Measurements from ENCODE around the gene UST. TPM values are rescaled to one million over a fixed set of nuclear protein-coding genes. Genes with fewer than 3 reads are reported as not detected.

The UST gene
- total RNA-seq, 1 donor from 2014 or later, result 23.2 TPM

DNA sequence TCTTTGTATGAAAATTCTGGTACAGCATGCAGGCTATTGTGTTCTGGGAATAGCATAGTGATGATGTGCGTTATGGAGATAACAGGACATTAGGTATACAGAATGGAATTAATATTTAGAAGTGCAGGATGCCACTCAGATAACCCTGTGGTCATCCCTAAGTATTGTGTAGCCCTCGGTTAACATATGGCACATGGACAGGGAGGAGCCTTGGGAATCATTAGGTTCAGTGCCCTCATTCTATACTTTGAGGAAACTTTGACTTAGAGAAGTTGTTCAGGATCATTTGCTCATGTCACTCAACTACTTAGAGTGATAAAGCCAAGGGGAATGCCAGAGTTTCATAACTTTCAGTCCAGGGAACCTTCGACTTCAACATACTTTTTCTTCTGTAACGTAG is 185.9 kb downstream of the UST start:
- no peak for DNase-seq (ENCODE audit: low spot score)
- TF ChIP-seq, protein P1, sequence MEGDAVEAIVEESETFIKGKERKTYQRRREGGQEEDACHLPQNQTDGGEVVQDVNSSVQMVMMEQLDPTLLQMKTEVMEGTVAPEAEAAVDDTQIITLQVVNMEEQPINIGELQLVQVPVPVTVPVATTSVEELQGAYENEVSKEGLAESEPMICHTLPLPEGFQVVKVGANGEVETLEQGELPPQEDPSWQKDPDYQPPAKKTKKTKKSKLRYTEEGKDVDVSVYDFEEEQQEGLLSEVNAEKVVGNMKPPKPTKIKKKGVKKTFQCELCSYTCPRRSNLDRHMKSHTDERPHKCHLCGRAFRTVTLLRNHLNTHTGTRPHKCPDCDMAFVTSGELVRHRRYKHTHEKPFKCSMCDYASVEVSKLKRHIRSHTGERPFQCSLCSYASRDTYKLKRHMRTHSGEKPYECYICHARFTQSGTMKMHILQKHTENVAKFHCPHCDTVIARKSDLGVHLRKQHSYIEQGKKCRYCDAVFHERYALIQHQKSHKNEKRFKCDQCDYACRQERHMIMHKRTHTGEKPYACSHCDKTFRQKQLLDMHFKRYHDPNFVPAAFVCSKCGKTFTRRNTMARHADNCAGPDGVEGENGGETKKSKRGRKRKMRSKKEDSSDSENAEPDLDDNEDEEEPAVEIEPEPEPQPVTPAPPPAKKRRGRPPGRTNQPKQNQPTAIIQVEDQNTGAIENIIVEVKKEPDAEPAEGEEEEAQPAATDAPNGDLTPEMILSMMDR (IDR thresholded peaks at IDR 0.05; ENCODE audit: unreplicated experiment), result no peak
- H3K4me3 Mint-ChIP-seq (ENCODE audit: unreplicated experiment), result no peak overlapping the region
- H3K27ac Mint-ChIP-seq (ENCODE audit: unreplicated experiment), result no peak overlapping the region
- H3K4me1 Mint-ChIP-seq (ENCODE audit: unreplicated experiment), result peaks cover 13% of the 10 kb centered on the region
- H3K36me3 Mint-ChIP-seq (ENCODE audit: low read depth, unreplicated experiment), result no peaks in the 10 kb centered on the region
- H3K27me3 Mint-ChIP-seq (ENCODE audit: unreplicated experiment), result no peaks in the 10 kb centered on the region
- no peaks in the 10 kb centered on the region for H3K9me3 Mint-ChIP-seq (ENCODE audit: unreplicated experiment)

DNA sequence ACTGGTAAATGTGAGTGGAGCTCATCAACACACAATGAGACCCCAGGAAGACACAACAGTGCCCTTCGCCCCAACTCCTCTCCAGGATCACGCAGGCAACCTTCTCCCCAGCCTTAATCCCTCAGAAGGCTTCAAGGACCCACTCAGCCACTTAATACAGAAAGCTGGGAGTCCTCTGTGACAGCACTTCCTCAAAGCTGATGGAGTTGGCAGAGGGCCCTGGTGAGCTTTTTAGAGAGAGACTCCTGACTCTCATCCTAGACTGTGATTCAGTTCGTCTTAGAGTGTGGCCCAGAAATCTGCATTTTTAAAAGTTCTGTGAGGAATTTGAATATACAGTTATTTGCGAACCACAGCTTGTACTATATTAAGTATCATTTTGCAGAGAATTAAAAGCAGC is 187.7 kb downstream of the UST start:
- Mint-ChIP-seq H3K27ac (ENCODE audit: unreplicated experiment) (no peak overlapping the region), H3K9me3 (ENCODE audit: unreplicated experiment) (no peaks in the 10 kb centered on the region), H3K4me3 (ENCODE audit: unreplicated experiment) (no peak overlapping the region), H3K36me3 (ENCODE audit: low read depth, unreplicated experiment) (no peaks in the 10 kb centered on the region), H3K4me1 (ENCODE audit: unreplicated experiment) (peaks cover 13% of the 10 kb centered on the region), H3K27me3 (ENCODE audit: unreplicated experiment) (no peaks in the 10 kb centered on the region)
- TF ChIP-seq, protein P1 (IDR thresholded peaks at IDR 0.05; ENCODE audit: unreplicated experiment), result no peak
- DNase-seq (ENCODE audit: low spot score), result no peak

DNA sequence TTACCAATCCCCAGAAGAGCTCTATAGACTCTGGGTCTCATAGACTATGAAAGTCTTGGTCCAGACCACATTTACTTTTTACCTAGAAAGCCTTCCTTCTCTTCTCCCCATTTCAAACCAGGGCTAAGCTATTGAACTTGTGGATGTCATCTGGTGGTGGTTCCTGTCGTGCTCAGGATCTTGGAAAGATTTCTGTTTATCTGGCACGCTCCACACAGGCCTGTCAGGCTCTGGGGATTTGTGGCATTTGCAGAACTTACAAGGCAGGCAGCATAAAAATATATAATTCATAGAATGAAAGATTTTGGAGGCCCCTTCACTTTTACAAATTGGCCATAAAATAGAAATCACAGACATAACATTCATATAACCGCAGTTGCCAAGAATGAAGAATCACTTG is 188.1 kb downstream of the UST start:
- Mint-ChIP-seq H3K27me3 (ENCODE audit: unreplicated experiment) (no peaks in the 10 kb centered on the region), H3K9me3 (ENCODE audit: unreplicated experiment) (no peaks in the 10 kb centered on the region), H3K36me3 (ENCODE audit: low read depth, unreplicated experiment) (no peaks in the 10 kb centered on the region), H3K4me1 (ENCODE audit: unreplicated experiment) (peaks cover 13% of the 10 kb centered on the region), H3K27ac (ENCODE audit: unreplicated experiment) (no peak overlapping the region), H3K4me3 (ENCODE audit: unreplicated experiment) (no peak overlapping the region)
- TF ChIP-seq, protein P1 (IDR thresholded peaks at IDR 0.05; ENCODE audit: unreplicated experiment), result no peak
- no peak for DNase-seq (ENCODE audit: low spot score)

DNA sequence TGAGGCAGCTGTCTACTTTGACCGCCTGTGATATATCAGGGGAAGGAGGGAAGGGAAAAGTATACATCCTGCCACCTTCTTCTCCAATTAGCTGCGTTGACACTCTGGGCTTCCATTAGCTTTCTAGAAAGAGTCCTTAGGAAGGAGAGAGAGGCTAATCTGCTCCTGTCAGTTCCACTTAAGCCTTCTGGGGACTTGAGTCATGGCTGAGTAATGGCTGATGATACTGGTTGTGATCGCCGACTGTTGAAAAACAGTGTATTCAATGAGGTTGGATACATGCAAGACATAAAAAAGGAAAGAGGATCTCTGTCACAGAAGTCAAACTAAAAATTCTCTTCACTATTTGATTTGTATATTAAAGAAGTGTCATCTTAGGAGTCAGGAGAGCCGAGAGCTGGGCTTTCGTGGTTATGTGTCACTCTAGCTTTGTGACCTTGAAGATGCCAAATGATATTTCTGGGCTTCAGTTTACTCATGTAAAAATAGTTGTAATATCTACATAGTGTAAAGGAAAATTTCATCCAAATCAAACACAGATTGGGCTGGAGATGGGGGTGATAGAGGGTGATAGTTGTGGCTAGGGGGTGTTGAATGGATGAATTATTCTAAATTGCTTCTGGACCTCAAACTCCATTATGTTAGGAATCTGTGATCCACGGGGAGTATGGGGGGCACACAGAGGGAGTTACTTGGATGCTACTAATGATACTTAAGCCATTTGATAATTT is 189.0 kb downstream of the UST start:
- Mint-ChIP-seq H3K4me3 (ENCODE audit: unreplicated experiment) (no peak overlapping the region), H3K27ac (ENCODE audit: unreplicated experiment) (no peak overlapping the region), H3K27me3 (ENCODE audit: unreplicated experiment) (no peaks in the 10 kb centered on the region), H3K36me3 (ENCODE audit: low read depth, unreplicated experiment) (no peaks in the 10 kb centered on the region), H3K9me3 (ENCODE audit: unreplicated experiment) (no peaks in the 10 kb centered on the region), H3K4me1 (ENCODE audit: unreplicated experiment) (peaks cover 13% of the 10 kb centered on the region)
- no peak for DNase-seq (ENCODE audit: low spot score)
- TF ChIP-seq, protein P1 (IDR thresholded peaks at IDR 0.05; ENCODE audit: unreplicated experiment), result no peak

DNA sequence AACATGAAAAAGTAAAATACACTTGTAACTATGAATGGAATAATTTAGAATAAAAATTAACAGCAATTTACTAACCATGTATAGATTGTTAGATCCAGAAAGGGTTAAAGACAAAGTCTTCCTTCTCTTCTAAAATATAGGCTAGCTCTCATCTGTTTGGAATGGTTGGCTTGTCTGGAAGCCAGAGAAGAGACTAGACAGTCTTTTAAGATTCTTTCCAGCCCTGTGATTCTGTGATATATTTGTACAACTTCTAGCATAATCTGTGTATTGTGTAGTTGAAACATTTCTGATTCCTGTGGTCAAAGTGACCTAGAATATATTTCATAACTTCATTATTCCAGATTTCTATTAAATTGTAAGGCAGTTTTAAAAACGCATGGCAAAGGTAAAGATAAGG is 196.6 kb downstream of the UST start:
- Mint-ChIP-seq H3K4me1 (ENCODE audit: unreplicated experiment) (peaks cover 3% of the 10 kb centered on the region), H3K27ac (ENCODE audit: unreplicated experiment) (no peak overlapping the region), H3K4me3 (ENCODE audit: unreplicated experiment) (no peak overlapping the region), H3K36me3 (ENCODE audit: low read depth, unreplicated experiment) (no peaks in the 10 kb centered on the region), H3K27me3 (ENCODE audit: unreplicated experiment) (no peaks in the 10 kb centered on the region), H3K9me3 (ENCODE audit: unreplicated experiment) (no peaks in the 10 kb centered on the region)
- no peak for DNase-seq (ENCODE audit: low spot score)
- TF ChIP-seq, protein P1 (IDR thresholded peaks at IDR 0.05; ENCODE audit: unreplicated experiment), result no peak
